Esophagus (tissue), 2 donors: Measurements from ENCODE around the gene TIMP3. TPM values are rescaled to one million over a fixed set of nuclear protein-coding genes. Genes with fewer than 3 reads are reported as not detected.

Experiments used
- H3K27ac ChIP-seq, 2 donors: one replicate each; pipeline ENCODE4 v1.5.1; 2013; ENCODE audit warnings: low read depth in 2 of 2, mild to moderate bottlenecking in 2 of 2, inconsistent platforms in 1 of 2, low read length in 1 of 2, moderate library complexity in 1 of 2
- H3K27me3 ChIP-seq, 2 donors: one replicate each; pipeline ENCODE4 v1.6.1; 2013; ENCODE audit warnings: low read length in 2 of 2, control low read depth in 1 of 2, mild to moderate bottlenecking in 1 of 2; ENCODE audit not compliant: insufficient read depth in 2 of 2, control insufficient read depth in 1 of 2
- H3K36me3 ChIP-seq, 2 donors: one replicate each; pipeline ENCODE4 v1.6.1; 2013; ENCODE audit warnings: low read length in 1 of 2; ENCODE audit not compliant: control insufficient read depth in 2 of 2, insufficient read depth in 2 of 2
- H3K4me1 ChIP-seq, 2 donors: one replicate each; pipeline ENCODE4 v1.6.1; 2013; ENCODE audit warnings: low read length in 1 of 2; ENCODE audit not compliant: control insufficient read depth in 2 of 2, insufficient read depth in 2 of 2
- H3K4me3 ChIP-seq, 2 donors: one replicate each; pipeline ENCODE4 v1.5.1; 2013; ENCODE audit warnings: low read length in 2 of 2, mild to moderate bottlenecking in 2 of 2, low read depth in 1 of 2, moderate library complexity in 1 of 2
- H3K9me3 ChIP-seq, 2 donors: one replicate each; pipeline ENCODE4 v1.6.1; 2013; ENCODE audit warnings: mild to moderate bottlenecking in 2 of 2, low read depth in 1 of 2, low read length in 1 of 2, moderate library complexity in 1 of 2; ENCODE audit not compliant: control insufficient read depth in 2 of 2, insufficient read depth in 1 of 2
- whole genome bisulfite sequencing, 2 donors: extraction: QIAGEN DNeasy Blood & Tissue Kit; methylation state at CpG; one replicate each; pipeline ENCODE4 v1.1.7; 2013; 5-methylcytosine and 5-hydroxymethylcytosine counted together
- polyA plus RNA-seq, 2 donors: library from polyadenylated mRNA; stranded (reverse); fragments of 200-250 nt; gene quantifications; one replicate each; pipeline ENCODE4 v1.2.3, GENCODE V29; 2013
- donor health status: healthy with polysubstance abuse.
- donor health status: Bipolar disorder and iron deficiency.

The TIMP3 gene
- polyA plus RNA-seq, 2 donors, result 8.9 to 24.7 TPM

- Histone ChIP-seq H3K36me3 (no peaks in the 10 kb centered on the region), H3K27ac (no peak overlapping the region), H3K4me1 (peaks cover 7 to 10% of the 10 kb centered on the region in 2 donors), H3K9me3 (no peaks in the 10 kb centered on the region), H3K4me3 (no peak overlapping the region), H3K27me3 (no peaks in the 10 kb centered on the region)
- WGBS, 2 donors, result 31 to 77% methylated on average over 1 of the region's 1 CpG
These were observed 46.7 kb downstream of the TIMP3 start for GRCh38 chr22:32848226-32848625.

- peaks cover 7 to 11% of the 10 kb centered on the region in 2 donors for H3K4me1 ChIP-seq
- H3K36me3 ChIP-seq, result no peaks in the 10 kb centered on the region
- H3K9me3 ChIP-seq, result no peaks in the 10 kb centered on the region
- no peak overlapping the region for H3K27ac ChIP-seq
- 73 to 80% methylated on average over 4 of the region's 4 CpGs for WGBS, 2 donors
- H3K27me3 ChIP-seq, result no peaks in the 10 kb centered on the region
- no peak overlapping the region for H3K4me3 ChIP-seq
These were observed 48.0 kb downstream of the TIMP3 start for GRCh38 chr22:32849501-32849900.

GRCh38 chr22:32850157-32850556, 48.7 kb downstream of the TIMP3 start:
- 85 to 92% methylated on average over 3 of the region's 3 CpGs for WGBS, 2 donors
- Histone ChIP-seq H3K27ac (peak overlapping the region; percentile 43 to 82), H3K4me1 (peaks cover 9 to 14% of the 10 kb centered on the region in 2 donors), H3K9me3 (no peaks in the 10 kb centered on the region), H3K27me3 (no peaks in the 10 kb centered on the region), H3K36me3 (no peaks in the 10 kb centered on the region), H3K4me3 (no peak overlapping the region)

GRCh38 chr22:32850591-32851517, 49.3 kb downstream of the TIMP3 start:
- H3K4me1 ChIP-seq, result peaks cover 10% of the 10 kb centered on the region in 2 donors
- no peaks in the 10 kb centered on the region for H3K9me3 ChIP-seq
- WGBS, 2 donors, result 65 to 74% methylated on average over 11 of the region's 11 CpGs
- no peak overlapping the region for H3K4me3 ChIP-seq
- H3K27ac ChIP-seq, result peak overlapping the region; percentile 48 to 82
- H3K27me3 ChIP-seq, result no peaks in the 10 kb centered on the region
- no peaks in the 10 kb centered on the region for H3K36me3 ChIP-seq

- Histone ChIP-seq H3K36me3 (no peaks in the 10 kb centered on the region), H3K27ac (peak overlapping the region; percentile 33 to 54), H3K4me3 (no peak overlapping the region), H3K27me3 (no peaks in the 10 kb centered on the region), H3K9me3 (no peaks in the 10 kb centered on the region), H3K4me1 (peaks cover 6 to 10% of the 10 kb centered on the region in 2 donors)
- 52 to 57% methylated on average over 10 of the region's 10 CpGs for WGBS, 2 donors
These were observed 51.1 kb downstream of the TIMP3 start for GRCh38 chr22:32852395-32853251.

GRCh38 chr22:32853662-32854061, 52.2 kb downstream of the TIMP3 start:
- Histone ChIP-seq H3K4me3 (no peak overlapping the region), H3K27ac (no peak overlapping the region), H3K27me3 (no peaks in the 10 kb centered on the region), H3K9me3 (no peaks in the 10 kb centered on the region), H3K4me1 (peaks cover 6 to 13% of the 10 kb centered on the region in 2 donors), H3K36me3 (no peaks in the 10 kb centered on the region)
- 87 to 94% methylated on average over 2 of the region's 2 CpGs for WGBS, 2 donors

- Histone ChIP-seq H3K4me3 (no peak overlapping the region), H3K4me1 (peaks cover 6 to 13% of the 10 kb centered on the region in 2 donors), H3K27me3 (no peaks in the 10 kb centered on the region), H3K9me3 (no peaks in the 10 kb centered on the region), H3K36me3 (no peaks in the 10 kb centered on the region), H3K27ac (no peak overlapping the region)
- WGBS, 2 donors, result 56 to 71% methylated on average over 14 of the region's 14 CpGs
These were observed 52.9 kb downstream of the TIMP3 start for GRCh38 chr22:32854351-32854804.

- peaks cover 4 to 11% of the 10 kb centered on the region in 2 donors for H3K4me1 ChIP-seq
- H3K36me3 ChIP-seq, result no peaks in the 10 kb centered on the region
- H3K4me3 ChIP-seq, result no peak overlapping the region
- 89 to 91% methylated on average over 8 of the region's 8 CpGs for WGBS, 2 donors
- no peaks in the 10 kb centered on the region for H3K9me3 ChIP-seq
- no peak overlapping the region for H3K27ac ChIP-seq
- H3K27me3 ChIP-seq, result no peaks in the 10 kb centered on the region
These were observed 53.7 kb downstream of the TIMP3 start for GRCh38 chr22:32855045-32855756.

GRCh38 chr22:32858121-32858703, 56.7 kb downstream of the TIMP3 start:
- Histone ChIP-seq H3K4me1 (peaks cover 4 to 6% of the 10 kb centered on the region in 2 donors), H3K27me3 (no peaks in the 10 kb centered on the region), H3K9me3 (no peaks in the 10 kb centered on the region), H3K27ac (no peak overlapping the region), H3K4me3 (no peak overlapping the region), H3K36me3 (no peaks in the 10 kb centered on the region)
- 65 to 84% methylated on average over 3 of the region's 3 CpGs for WGBS, 2 donors
